ENCODE data around the gene ARMC2. TPM values are rescaled to one million over a fixed set of nuclear protein-coding genes. Genes with fewer than 3 reads are reported as not detected.

The ARMC2 gene
- polyA plus RNA-seq, 1 experiment, result 5.1 TPM

DNA sequence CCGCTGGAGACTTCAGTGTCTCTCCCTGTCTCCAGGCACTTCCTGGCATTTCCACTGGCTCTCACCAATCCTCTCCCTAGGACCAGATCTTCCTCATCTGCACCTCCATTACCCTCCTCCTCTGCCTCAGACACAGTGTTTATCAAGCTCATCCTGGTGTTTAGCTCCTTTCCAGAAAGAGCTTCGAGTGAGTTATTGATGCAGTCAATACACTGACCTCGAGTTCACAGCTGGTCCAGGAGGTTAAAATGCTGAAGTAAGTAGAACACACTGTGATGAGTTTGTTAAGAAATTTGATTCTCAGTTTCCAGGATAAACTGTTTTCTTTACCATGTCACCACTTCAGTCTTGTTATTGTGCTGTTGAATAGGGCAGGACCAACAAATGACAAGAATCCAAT, 42.1 kb upstream of the ARMC2 start:
- H3K9me3 ChIP-seq (ENCODE audit: control insufficient read depth, insufficient read depth, low read length), result no peaks in the 10 kb centered on the region
- ChIA-PET CTCF (interaction anchor here (1.2 to 2.0 kb wide), 5 partner anchors 9 to 36 kb away, joined by 3 to 4 read pairs (median 3); no protein-coding TSS in a partner anchor), POLR2A (interaction anchor here (0.7 kb wide), 1 partner anchor 587 kb away, joined by 3 read pairs; no protein-coding TSS in a partner anchor)
- H3K27me3 ChIP-seq (ENCODE audit: control insufficient read depth, insufficient read depth, low read length), result peaks cover 3% of the 10 kb centered on the region
- DNase-seq (ENCODE audit: low read depth, low spot score), result no peak
- no peak overlapping the region for H3K4me3 ChIP-seq (ENCODE audit: low read depth, low read length)
- TF ChIP-seq, protein P1, sequence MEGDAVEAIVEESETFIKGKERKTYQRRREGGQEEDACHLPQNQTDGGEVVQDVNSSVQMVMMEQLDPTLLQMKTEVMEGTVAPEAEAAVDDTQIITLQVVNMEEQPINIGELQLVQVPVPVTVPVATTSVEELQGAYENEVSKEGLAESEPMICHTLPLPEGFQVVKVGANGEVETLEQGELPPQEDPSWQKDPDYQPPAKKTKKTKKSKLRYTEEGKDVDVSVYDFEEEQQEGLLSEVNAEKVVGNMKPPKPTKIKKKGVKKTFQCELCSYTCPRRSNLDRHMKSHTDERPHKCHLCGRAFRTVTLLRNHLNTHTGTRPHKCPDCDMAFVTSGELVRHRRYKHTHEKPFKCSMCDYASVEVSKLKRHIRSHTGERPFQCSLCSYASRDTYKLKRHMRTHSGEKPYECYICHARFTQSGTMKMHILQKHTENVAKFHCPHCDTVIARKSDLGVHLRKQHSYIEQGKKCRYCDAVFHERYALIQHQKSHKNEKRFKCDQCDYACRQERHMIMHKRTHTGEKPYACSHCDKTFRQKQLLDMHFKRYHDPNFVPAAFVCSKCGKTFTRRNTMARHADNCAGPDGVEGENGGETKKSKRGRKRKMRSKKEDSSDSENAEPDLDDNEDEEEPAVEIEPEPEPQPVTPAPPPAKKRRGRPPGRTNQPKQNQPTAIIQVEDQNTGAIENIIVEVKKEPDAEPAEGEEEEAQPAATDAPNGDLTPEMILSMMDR (IDR thresholded peaks at IDR 0.05; ENCODE audit: low read depth, low read length), result no peak
- H3K27ac ChIP-seq (ENCODE audit: low read depth, low read length), result no peak overlapping the region

DNA sequence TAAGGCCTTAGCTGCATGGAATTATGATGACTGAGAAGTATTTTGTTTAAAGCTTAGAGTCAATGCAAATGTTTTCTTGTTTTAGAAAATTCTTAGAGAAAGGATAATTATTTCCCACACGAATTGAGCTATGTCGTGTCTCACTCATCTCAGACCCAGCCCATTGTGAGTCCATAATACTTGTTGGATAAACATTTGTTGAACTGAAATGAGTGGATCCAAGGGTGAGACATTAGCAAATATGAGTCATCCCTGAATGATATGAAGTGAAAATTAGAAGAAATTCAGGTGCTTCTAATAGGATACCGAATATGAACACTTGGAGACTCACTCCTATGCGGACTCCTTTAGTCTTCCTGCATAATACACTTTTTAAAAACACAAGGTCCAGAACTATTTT, 41.6 kb upstream of the ARMC2 start:
- no peaks in the 10 kb centered on the region for H3K9me3 ChIP-seq (ENCODE audit: control insufficient read depth, insufficient read depth, low read length)
- DNase-seq (ENCODE audit: low read depth, low spot score), result no peak
- ChIA-PET CTCF (interaction anchor here (1.2 to 2.0 kb wide), 5 partner anchors 10 to 36 kb away, joined by 3 to 4 read pairs (median 3); no protein-coding TSS in a partner anchor), POLR2A (no interaction called here)
- no peak overlapping the region for H3K4me3 ChIP-seq (ENCODE audit: low read depth, low read length)
- TF ChIP-seq, protein P1 (IDR thresholded peaks at IDR 0.05; ENCODE audit: low read depth, low read length), result no peak
- no peak overlapping the region for H3K27ac ChIP-seq (ENCODE audit: low read depth, low read length)
- peaks cover 3% of the 10 kb centered on the region for H3K27me3 ChIP-seq (ENCODE audit: control insufficient read depth, insufficient read depth, low read length)

DNA sequence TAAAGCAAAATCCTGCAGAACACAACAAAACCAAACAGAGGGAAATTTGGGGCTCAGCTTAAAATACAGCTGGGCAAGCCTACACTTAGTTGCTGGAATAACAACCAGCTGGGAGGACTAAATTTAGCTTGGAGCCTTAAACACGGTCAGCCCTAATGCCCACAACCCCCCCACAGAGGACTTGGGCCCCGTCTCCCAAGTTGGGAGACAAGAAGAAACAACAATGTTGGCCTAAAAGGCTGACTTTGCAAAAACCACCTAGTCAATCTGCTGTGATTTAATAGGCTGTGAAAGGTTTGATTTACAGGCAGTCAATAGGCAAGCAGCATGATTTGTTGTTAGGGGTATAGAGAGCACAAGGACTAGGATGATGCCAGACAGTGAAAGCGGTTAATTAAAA, 40.3 kb upstream of the ARMC2 start:
- peaks cover 3% of the 10 kb centered on the region for H3K27me3 ChIP-seq (ENCODE audit: control insufficient read depth, insufficient read depth, low read length)
- CTCF ChIA-PET, result no interaction called here
- no peaks in the 10 kb centered on the region for H3K9me3 ChIP-seq (ENCODE audit: control insufficient read depth, insufficient read depth, low read length)
- TF ChIP-seq, protein P1 (IDR thresholded peaks at IDR 0.05; ENCODE audit: low read depth, low read length), result no peak
- POLR2A ChIA-PET, result no interaction called here
- no peak overlapping the region for H3K4me3 ChIP-seq (ENCODE audit: low read depth, low read length)
- DNase-seq (ENCODE audit: low read depth, low spot score), result no peak
- no peak overlapping the region for H3K27ac ChIP-seq (ENCODE audit: low read depth, low read length)

DNA sequence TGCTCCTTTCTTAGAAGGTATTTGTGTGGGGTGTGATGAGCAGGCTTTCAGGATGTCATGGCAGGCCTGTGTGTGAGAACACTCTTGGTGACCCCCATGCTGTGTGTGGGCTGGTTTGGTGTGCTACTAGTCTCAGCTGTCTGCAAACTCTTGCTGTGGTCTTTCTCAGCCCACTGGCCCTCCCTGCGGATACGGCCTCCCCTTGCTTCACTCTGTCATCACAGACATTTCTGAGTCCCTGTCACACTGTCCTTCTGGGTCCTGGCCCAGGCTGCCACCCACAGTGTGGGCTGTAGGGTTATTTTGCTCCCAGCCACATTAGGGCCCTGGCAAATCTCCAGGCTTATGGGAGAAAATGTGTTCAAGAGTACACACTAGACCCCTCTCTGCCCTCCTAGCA, 39.0 kb upstream of the ARMC2 start:
- Histone ChIP-seq H3K9me3 (ENCODE audit: control insufficient read depth, insufficient read depth, low read length) (no peaks in the 10 kb centered on the region), H3K4me3 (ENCODE audit: low read depth, low read length) (no peak overlapping the region), H3K27ac (ENCODE audit: low read depth, low read length) (no peak overlapping the region), H3K27me3 (ENCODE audit: control insufficient read depth, insufficient read depth, low read length) (no peaks in the 10 kb centered on the region)
- TF ChIP-seq, protein P1 (IDR thresholded peaks at IDR 0.05; ENCODE audit: low read depth, low read length), result no peak
- no peak for DNase-seq (ENCODE audit: low read depth, low spot score)
- POLR2A ChIA-PET, result no interaction called here
- CTCF ChIA-PET, result no interaction called here

DNA sequence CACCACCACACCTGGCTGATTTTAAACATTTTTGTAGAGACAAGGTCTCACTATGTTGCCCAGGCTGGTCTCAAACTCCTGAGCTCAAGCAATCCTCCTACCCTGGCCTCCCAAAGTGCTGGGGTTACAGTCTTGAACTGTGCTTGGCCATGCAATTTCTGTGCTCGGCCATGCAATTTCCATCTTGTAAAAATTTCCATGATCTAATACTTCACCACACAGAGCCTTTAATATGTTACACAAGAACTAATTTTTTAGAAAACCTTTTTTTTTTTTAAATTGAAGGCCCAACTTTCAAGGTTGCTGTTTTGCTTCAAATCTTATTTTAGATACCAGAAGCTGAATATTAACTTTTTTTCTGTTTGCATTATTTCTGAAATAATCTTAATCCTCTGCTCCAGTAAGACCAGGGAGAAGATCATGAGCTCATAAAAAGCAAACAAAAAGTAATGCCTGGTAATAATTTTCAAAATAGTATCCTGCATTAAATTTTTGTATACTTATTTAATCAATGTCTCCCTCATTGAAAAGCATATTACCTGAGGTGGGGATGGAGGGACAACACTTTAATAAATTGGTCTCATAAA, 38.1 kb upstream of the ARMC2 start:
- TF ChIP-seq, protein P1 (IDR thresholded peaks at IDR 0.05; ENCODE audit: low read depth, low read length), result no peak
- Histone ChIP-seq H3K27me3 (ENCODE audit: control insufficient read depth, insufficient read depth, low read length) (no peaks in the 10 kb centered on the region), H3K4me3 (ENCODE audit: low read depth, low read length) (no peak overlapping the region), H3K9me3 (ENCODE audit: control insufficient read depth, insufficient read depth, low read length) (no peaks in the 10 kb centered on the region), H3K27ac (ENCODE audit: low read depth, low read length) (no peak overlapping the region)
- CTCF ChIA-PET, result no interaction called here
- DNase-seq (ENCODE audit: low read depth, low spot score), result no peak
- POLR2A ChIA-PET, result no interaction called here
